Measurements from ENCODE around the gene PRSS27.

DNA sequence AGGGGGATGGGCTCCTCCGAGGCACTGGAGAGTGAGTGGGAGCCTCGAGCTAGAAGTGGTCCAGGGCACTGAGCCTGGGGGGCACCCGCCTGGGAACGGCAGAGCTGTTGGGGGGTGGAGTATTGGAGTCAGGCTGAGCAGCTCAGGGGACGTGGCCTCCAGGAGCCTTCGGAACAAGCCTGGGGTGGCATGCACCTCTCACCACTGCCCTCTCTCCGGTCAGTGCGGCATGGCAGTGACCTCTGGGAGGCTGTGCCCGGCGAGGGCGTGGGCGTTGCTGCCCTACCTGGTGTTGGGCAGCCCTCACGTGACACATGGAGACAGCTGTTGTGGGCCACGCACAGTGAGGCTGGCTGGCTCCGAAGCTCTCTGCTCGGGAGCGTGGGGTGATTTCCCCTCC is 13.9 kb downstream of the PRSS27 start:
- TF ChIP-seq, protein P1, sequence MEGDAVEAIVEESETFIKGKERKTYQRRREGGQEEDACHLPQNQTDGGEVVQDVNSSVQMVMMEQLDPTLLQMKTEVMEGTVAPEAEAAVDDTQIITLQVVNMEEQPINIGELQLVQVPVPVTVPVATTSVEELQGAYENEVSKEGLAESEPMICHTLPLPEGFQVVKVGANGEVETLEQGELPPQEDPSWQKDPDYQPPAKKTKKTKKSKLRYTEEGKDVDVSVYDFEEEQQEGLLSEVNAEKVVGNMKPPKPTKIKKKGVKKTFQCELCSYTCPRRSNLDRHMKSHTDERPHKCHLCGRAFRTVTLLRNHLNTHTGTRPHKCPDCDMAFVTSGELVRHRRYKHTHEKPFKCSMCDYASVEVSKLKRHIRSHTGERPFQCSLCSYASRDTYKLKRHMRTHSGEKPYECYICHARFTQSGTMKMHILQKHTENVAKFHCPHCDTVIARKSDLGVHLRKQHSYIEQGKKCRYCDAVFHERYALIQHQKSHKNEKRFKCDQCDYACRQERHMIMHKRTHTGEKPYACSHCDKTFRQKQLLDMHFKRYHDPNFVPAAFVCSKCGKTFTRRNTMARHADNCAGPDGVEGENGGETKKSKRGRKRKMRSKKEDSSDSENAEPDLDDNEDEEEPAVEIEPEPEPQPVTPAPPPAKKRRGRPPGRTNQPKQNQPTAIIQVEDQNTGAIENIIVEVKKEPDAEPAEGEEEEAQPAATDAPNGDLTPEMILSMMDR (IDR thresholded peaks at IDR 0.05): no peak
- TF ChIP-seq EP300 (IDR thresholded peaks at IDR 0.05; ENCODE audit: borderline replicate concordance in 1 of 2, low read depth in 1 of 2, low read length in 1 of 2): no peak
- TF ChIP-seq POLR2AphosphoS5 (IDR thresholded peaks at IDR 0.05; ENCODE audit: low read depth, low read length): no peak
- no peak for TF ChIP-seq RAD21 (IDR thresholded peaks at IDR 0.05; ENCODE audit: low read length)
- no peak for TF ChIP-seq TAF1 (IDR thresholded peaks at IDR 0.05; ENCODE audit: borderline replicate concordance, low read depth, low read length)
- TF ChIP-seq GABPA (IDR thresholded peaks at IDR 0.05; ENCODE audit: low read depth): no peak
- no peak for TF ChIP-seq MEF2A (IDR thresholded peaks at IDR 0.05; ENCODE audit: borderline replicate concordance, low read depth)
- no peak for TF ChIP-seq RCOR1 (IDR thresholded peaks at IDR 0.05; ENCODE audit: low read length)
- no peak for TF ChIP-seq GATA2 (CRISPR knock-in tag; IDR thresholded peaks at IDR 0.05)
- no peak for TF ChIP-seq YY1 (IDR thresholded peaks at IDR 0.05; ENCODE audit: low read depth)
- no peak for TF ChIP-seq RFX5 (IDR thresholded peaks at IDR 0.05; ENCODE audit: low read length)
- TF ChIP-seq, protein P2, sequence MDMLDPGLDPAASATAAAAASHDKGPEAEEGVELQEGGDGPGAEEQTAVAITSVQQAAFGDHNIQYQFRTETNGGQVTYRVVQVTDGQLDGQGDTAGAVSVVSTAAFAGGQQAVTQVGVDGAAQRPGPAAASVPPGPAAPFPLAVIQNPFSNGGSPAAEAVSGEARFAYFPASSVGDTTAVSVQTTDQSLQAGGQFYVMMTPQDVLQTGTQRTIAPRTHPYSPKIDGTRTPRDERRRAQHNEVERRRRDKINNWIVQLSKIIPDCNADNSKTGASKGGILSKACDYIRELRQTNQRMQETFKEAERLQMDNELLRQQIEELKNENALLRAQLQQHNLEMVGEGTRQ (IDR thresholded peaks at IDR 0.05; ENCODE audit: borderline replicate concordance, low read depth, low read length): no peak
- no peak for TF ChIP-seq SIN3A (IDR thresholded peaks at IDR 0.05; ENCODE audit: borderline replicate concordance, low read depth, low read length)
- TF ChIP-seq, protein P3, sequence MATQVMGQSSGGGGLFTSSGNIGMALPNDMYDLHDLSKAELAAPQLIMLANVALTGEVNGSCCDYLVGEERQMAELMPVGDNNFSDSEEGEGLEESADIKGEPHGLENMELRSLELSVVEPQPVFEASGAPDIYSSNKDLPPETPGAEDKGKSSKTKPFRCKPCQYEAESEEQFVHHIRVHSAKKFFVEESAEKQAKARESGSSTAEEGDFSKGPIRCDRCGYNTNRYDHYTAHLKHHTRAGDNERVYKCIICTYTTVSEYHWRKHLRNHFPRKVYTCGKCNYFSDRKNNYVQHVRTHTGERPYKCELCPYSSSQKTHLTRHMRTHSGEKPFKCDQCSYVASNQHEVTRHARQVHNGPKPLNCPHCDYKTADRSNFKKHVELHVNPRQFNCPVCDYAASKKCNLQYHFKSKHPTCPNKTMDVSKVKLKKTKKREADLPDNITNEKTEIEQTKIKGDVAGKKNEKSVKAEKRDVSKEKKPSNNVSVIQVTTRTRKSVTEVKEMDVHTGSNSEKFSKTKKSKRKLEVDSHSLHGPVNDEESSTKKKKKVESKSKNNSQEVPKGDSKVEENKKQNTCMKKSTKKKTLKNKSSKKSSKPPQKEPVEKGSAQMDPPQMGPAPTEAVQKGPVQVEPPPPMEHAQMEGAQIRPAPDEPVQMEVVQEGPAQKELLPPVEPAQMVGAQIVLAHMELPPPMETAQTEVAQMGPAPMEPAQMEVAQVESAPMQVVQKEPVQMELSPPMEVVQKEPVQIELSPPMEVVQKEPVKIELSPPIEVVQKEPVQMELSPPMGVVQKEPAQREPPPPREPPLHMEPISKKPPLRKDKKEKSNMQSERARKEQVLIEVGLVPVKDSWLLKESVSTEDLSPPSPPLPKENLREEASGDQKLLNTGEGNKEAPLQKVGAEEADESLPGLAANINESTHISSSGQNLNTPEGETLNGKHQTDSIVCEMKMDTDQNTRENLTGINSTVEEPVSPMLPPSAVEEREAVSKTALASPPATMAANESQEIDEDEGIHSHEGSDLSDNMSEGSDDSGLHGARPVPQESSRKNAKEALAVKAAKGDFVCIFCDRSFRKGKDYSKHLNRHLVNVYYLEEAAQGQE (IDR thresholded peaks at IDR 0.05; ENCODE audit: low read depth, low read length): no peak
